ENCODE data around the gene CPNE5.

The CPNE5 gene

DNA sequence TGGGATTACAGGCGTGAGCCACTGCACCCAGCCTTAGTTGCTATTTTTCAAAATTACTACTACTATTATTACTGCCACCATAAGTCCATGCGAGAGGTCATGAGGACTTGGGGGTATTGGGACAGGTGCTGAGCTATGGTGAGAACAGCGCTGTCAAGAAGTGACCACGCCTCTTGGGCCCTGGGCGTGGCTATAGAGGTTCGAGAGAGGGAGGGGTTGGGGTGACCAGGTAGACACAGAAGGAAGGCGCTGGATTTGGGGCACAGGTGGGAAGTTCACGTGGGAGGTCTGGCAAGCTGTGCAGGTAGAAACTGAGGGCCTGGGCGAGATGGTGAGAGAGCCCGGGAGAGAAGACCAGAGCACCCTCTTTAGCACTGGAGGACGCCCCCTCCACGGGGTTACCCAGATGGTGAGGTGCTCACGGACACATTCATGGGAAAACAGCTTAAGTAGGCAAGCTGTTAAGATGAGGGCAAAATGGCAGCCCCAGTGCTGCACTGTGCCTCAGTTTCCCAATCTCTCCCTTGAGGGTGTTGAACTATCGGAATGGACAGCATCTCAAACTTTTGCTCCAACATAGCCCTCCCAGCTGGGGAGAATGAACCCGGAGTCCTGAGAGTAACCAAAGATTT, 80.6 kb downstream of the CPNE5 start:
- no peak for DNase-seq

DNA sequence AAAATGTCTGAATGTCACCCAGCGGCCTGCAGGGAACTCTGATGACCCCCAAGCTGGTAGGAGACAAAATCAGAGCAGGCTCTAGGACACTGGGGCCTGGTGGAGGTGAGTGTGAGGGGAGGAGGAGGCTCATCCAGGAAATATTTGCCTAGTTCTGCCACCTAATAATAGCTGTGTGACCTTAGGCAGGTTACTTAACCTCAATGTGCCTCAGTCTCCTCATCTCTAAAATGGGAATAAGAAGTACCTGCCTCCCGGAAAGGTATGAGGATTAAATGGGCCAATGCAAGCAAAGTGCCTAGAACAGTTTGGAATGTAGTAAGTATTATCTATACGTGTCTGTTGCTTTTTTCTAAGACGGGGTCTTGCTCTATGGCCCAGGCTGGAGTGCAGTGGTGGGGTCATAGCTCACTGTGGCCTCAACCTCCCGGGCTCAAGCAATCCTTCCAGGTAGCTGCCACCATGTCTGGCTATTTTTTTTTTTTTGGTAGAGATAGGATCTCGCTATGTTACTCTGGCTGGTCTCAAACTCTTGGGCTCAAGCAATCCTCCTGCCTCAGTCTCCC, 81.2 kb downstream of the CPNE5 start:
- DNase-seq = no peak

DNA sequence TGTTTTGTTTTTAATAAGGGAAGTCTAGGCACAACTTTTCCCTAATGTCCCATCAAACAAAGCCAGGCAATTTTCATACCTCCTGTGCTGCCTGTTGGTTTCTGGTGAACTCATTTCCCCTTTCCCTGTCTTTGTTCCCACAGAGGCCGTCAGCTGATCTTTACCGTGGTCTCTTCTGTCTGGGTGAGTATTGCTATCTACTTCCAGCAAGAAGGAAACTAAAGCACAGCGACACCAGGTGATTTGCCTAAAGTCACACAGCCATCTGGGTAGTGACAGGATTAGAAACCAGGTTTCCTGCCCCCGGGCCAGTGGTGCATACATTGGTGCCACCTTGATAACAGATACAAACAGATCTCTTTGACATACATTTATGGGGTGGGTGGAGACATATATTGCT, 82.0 kb downstream of the CPNE5 start:
- DNase-seq = no peak

DNA sequence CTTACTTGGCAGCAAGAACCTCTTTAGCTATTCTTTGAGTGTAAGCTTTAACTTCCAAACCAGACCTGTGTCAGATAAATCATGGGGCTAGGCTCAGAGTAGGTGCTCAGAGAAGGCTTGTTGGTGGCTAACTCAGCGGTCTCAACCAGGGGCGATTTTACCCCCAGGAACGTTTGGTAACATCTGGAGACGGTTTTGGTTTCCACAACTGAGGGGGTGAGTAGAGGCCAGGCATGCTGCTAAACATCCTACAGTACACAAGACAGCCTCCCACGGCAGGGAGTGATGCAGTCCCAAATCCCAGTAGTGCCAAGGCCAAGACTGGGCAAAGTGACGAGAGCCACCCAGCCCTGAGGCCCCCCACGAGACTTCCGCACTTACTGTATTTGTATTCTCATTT, 82.5 kb downstream of the CPNE5 start:
- no peak for DNase-seq

DNA sequence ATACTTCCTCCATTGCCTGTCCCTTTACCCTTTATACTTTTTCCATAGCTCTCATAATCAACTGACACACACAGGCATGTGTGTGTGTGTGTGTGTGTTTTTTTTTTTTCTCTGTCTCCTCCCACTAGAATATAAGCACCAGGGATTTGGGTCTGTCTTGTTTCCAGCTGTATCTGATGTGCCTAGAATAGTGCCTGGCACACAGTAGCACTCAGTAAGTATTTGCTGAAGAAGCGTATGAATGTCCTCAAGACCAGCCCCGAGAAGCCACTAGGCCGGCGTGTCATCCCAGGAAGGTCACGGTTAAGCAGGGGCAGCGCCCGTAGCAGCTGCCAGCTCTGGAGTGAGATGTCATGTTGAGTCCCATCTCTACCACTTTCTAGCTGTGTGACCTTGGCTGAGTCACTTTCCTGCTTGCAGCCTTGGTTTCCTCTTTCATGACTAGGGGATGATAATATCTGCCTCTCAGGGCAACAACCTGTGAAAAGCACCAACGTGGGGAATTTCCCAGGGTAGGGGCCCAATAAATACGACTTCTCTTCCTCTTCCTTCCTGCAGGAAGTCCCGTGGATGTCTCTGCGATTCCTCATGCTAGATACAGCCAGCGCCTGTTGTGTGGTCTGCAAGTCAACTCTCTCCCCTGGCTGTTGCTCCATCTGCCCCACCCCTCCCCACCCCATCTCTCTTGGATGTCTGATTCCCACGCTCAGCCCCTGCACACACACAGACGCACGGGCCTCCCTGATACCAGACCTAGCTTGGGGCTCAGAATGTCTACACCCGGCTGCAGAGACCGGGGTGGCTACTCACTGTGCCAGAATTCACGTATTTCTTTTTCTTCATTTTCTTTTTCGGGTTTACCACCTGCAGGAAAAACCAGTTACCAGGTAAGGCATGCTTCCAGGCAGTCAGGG, 83.6 kb downstream of the CPNE5 start:
- DNase-seq = peak; percentile 91 to 94

DNA sequence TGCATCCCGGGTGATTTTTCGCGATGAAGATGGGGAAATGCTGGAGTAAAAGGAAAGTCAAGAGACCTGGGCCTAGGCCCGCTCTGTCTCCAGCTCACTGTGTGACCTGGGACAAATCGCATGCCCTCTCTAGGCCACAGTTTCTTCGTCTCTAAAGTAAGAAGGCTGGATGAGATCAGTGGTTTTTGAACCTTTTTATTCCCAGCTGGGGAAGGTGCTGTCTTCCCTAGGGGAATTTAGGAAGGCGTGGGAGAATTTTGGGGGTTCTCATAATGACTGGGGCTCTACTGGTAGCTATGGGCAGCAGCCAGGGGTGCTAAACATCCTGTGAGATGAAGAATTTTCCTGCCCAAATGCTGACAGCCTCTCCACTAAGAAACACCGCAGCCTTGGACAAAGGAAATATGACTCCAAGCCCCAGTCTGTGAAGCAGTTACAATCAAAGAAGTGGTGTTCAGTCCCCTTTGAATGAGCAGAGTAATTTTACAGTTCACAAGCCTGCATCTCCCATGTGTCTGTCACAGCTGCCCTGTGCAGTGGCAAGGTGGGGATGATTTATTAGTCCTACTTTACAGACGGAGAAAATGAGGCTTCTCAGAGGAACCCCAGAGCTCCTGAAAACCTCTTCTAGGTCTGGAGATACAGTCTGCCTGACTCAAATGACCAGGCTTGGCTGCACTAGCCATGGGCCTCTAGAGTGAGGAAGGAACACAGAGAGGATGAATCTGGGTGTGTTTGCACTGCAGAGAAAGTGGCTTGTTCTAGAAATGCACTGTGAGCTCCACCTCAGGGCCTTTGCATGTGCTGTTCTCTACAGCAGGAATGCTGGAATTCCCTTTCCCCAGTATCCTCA, 84.4 kb downstream of the CPNE5 start:
- no peak for DNase-seq

DNA sequence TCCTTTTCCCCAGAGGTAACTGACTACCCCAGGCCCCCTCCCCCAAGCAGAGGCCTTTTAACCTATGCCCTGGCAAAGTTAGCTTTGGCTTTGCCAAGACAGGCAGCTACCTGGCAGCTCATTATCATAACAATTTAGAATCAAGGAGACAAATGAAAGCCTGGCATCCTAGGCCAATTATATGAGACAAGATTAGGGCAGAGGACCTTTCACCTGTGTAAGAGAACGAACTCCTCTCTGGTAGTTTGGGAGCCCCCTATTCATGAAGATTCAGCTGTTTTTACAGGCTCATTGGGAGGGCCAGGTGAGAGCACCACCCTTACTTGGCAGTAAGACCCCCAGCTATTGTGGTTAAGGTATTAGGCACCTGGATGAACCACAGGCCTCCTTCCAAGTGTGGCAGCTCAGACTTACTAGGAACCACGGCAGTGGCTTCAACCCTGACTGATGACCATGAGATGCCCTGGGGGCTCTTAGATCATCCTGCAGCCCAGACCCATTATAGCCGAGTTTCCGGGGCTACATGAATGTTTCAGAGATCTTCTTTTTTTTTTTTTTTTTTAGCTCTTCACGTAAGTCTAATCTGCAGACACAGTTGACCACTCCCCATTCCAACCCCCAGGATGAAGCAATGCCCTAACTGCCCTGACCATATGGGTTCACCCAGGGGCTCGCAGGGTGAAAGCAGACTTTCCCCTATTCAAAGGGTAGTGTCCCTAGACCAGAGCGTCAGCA, 85.4 kb downstream of the CPNE5 start:
- DNase-seq = no peak

DNA sequence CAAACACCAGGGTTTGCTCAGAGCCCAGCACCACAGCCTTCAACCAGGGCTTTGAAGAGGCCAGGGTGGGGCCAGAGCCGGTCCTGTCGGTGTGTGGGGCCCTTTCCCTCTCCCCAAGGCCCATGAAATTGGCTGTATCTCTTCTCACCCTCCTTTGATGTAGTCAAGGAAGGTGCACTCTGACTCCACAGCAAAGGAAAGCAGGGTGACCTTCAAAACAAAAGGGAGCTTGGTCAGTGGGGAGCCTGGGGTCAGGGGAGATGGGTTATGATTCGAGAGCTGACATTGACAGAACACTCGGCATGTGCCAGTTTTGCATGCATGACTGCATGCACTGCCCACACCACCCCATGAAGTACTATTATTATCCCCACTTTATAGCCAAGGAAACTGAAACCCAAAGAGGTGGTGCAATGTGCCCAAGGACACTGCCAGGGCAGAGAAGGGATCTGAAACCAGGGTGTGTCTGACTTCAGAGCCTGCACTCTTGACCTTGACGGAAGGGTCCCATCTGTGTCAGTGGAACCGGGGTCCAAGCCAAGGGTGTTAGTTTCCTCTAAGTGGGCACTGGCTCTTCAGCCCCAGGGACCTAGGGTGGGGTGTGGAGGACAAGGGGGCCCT, 86.2 kb downstream of the CPNE5 start:
- DNase-seq = no peak

DNA sequence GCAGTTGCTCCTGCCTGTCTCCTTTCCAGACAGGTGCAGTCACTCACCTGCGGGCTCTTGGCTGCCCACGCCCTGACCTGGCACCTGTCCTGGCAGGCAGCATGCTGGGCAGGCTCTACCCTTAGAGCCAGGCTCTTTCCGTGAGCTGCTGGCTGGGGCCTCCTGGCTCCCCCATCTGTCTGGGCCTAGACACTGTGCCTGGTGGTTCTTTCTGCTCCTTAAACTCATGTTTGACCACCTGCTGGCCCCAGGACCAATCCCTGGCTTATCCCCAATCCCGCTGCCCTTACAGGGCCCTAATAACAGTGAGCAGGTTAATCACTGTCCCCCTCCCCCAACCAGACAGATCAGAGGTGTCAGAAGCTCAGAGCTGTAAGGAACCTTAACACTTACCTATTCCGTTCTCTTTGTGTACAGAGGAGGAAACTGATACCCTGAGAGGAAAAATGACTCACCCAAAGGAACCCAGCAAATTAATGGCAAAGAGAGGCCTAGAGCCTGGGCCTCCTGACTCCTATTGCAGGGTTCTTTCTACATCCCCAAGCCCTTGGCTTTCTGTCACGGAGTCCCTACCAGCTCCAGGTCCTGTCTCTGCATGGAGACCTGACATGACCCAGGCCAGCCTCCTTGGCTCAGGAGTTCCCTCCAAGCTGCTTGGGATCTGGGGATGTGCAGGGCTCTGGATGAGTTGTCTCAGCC, 86.9 kb downstream of the CPNE5 start:
- no peak for DNase-seq

DNA sequence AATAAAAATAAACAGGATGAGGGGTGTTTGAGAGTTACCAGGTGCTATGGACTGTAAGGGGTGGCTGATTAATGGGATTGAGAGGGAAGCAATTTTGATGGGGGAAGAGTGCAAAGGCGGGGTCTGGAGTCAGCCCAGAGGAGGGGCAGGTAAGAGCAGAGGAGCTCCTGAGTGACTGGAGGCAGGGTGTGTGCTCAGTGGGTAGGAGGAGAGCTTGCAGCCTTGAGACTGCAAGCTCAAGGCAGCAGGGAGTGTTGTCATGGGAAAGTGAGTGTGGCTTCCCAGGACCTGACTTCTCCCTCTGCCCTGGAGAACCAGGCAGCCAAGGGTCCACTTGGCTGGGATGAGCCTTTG, 87.4 kb downstream of the CPNE5 start:
- DNase-seq = no peak

DNA sequence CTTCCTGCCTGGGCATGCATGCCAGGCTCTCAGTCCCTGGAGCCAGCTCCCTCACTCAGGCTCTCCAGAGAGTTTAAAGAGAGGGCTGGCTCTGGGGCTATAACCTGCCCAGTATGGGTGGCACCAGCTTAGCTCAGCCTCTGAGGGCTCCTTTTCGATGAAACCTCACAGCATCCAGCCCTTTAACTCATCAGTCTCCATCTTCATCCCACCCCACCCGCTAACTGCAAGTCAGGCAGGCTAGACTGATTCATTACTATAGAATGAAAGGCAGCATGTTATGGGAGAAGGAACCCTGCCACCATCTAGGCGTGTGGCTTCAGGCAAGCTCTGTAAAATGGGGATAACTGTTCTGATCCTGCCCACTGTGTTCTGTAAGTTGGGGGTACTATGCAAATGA, 88.2 kb downstream of the CPNE5 start:
- no peak for DNase-seq

DNA sequence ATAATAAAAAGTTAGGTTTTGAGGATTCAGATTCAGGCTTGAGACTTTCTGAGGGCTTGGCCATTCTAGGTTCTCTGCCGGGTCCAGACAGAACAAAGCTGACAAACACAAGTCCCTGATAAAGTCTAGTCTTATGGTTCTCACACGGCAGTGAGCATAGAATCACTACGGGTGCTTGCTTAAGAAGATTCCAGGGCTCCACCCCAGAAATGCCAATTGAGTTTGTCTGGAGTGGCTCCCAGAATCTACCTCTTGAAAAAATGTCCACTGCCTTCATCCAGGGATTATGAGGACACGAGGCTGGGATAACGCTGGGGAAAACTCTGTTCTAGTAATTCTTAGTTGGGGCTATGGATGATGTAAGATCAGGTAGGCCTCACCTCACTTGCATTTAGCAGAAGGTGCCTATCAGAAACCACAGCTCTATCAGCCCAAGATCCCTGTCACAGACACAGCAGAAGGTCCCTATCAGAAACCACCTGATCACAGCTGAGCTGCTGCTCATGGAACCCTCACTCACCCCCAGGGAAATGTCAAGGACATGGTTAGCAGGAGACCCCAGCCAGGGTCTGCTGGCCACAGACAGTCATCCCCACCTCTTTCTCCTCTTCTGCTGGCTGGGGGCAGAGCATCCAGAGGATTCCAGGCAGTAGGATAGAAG, 89.3 kb downstream of the CPNE5 start:
- no peak for DNase-seq

DNA sequence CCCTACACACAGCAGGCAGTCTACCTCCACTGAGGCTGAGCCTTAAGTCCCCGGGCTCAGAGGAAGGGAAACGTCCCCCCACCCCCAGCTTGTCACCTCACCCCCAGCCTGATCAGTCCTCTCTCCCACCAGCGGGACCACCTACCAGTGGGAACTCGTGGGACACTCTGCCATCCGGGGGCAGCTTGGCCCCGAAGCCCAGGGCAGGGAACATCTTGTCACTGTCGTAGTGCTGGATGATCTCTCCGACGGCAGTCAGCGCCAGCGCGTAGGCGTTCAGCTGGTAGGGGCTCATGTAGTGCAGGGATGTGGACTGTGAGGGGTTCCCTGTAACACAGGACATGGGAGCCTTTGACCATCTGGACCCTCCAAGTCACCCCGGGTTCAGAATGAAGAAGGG, 93.0 kb downstream of the CPNE5 start:
- DNase-seq = no peak

DNA sequence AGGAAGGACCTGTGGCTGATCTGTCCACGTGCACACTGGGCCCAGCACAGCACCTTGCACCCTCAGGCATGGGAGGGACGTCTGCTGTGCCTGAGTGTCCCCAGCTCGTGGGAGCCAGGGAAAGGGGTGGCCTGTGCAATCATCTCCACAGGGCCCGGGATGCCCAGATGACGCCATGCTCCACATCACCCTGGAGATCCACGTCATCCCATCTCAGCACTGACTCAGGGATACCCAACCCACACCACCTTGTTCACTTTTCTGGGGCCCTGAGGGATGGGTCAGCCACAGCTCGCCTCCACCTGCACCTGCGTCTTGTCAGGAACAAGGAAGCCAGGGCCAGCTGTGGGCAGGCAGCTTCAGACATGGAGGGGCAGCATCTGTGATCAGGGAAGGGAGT, 93.4 kb downstream of the CPNE5 start:
- no peak for DNase-seq

DNA sequence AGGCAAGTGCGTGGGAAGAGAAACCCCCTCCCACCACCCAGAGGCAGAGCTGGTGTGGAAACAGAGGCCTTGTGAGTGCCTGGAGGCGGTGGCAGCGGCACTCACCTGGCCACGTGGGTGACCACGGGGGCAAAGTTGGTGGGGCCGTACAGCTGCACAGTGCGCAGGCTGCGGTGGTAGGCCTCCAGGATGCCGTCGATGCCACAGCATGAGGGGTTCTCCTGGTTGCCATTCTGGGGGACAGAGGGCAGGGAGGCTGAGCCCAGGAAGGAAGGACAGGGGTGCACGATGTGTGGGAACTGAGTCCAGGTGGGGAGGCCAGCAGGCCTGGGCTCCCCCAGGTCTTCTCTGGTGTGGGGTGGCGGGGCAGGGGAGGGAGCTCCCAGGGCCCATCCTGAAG, 94.0 kb downstream of the CPNE5 start:
- no peak for DNase-seq

DNA sequence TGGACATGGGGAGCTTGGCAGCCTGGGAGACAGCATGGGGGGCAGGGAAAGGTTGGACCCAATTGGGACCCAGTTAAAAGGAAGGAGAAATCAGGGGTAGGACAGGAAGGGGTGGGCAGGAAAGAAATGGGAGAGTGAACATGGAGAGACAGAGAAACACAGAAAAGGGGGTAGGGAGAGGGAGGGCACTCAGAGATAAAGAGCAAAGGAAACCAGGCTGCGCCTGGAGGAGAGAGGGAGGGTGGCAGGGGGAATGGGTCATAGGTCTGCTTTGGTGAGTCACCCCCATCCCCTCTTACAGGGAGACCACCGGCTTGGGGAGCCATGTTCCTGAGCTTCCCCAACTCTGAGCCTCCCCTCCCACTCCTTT, 95.0 kb downstream of the CPNE5 start:
- DNase-seq = no peak

DNA sequence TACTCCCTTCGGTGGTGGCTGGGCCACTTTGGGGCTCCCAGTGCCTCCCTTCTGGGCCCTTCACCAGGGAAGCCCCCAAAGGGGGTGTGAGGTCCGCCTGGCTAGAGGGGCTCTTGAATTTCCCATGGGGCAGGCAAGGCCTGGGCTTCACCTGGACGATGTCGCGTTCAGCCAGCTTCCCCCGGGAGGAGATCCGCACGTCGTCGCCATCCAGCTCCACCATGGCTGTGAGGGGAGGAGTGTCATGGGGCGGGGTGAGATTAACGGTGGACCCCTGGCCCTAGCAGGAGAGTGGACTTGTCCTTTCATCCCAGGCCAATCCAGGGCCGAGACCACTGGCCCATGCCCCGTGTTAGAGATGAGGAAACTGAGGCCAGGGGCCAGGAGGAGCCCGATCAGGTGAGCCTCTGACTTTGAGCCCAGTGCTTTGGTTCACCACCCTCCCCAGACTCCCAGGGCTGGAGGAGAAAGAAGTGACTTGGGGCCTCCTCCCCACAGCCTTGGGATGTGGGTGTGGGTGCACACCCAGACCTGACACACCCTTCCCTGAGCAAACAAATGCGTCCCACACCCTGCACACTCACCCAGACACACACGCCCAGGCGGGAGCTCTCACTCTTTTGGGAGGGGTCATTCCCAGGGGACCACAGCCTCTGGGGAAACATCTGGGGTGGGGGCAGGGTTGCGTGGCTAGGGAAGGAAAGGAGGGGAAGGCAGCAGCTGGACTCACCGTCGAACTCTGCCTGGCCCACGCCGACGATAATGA, 95.5 kb downstream of the CPNE5 start:
- DNase-seq = no peak

DNA sequence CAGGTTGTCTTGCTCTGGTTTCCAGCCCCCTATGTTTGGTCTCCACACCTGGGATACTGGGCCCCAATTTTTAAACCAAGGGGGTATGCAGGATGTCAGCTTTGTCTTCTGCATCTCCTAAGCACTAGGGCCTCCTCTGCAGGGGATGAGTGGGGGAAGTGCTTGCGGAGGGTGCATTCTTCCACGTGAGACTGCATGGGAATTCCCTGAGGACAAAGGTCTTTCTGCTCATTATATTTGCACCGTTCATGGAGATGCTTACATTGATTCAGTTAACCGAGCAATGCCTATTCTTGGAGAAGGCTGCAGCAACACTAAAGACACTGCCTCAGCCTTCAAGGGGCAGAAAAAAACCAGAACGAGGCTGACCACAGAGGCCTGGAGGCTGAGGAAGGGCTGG, 96.2 kb downstream of the CPNE5 start:
- no peak for DNase-seq

DNA sequence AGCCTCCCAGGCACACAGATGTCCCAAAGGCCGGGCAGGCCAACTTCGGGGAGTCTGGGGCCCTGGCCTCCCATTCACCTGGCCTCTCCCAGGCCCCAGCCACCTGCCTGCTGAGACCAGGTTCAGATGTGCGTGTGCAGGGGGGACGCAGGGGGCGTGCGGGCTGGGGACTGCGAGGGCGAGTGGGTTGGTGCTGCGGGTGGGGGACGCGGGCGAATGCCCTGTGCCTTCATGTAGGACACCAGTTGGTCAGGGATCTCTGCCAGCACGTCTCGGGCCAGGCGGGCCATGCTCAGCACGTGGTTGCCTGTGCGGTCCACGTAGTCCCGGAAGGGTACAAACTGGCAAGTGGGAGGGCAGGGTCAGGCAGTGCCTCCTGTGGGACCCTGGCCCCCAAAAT, 97.1 kb downstream of the CPNE5 start:
- DNase-seq = no peak

DNA sequence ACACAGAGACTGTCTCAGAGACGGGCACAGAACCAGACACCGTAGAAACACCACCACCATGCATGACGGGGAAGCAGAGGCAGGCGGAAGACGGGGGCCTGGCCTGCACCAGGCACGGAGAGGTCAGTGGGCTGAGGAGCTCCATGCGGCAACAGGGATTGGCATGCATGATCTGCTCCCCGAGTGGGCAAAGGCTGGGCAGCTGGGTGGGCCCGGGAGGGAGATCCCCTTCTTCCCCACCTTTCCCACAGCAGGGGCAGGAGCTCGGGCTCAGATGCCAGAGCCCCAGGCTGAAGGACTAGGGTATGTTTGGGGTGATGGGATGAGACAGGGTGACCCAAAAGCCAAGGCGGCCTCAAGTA, 98.4 kb downstream of the CPNE5 start:
- no peak for DNase-seq
